H9 (cell line): ENCODE results near the gene UTP25. TPM values are rescaled to one million over a fixed set of nuclear protein-coding genes. Genes with fewer than 3 reads are reported as not detected.

Source experiments
- DNase-seq: peaks from one replicate; pipeline ENCODE4 v3.0.0-alpha.2; 2017
- H2AFZ ChIP-seq: one replicate; pipeline ENCODE4 v1.6.1; 2013; ENCODE audit warnings: mild to moderate bottlenecking, low read length, control low read depth, moderate library complexity
- H2AK5ac ChIP-seq: 2 replicates; pipeline ENCODE4 v1.6.1; 2013; ENCODE audit warnings: low read length, control low read depth, mixed read lengths; ENCODE audit not compliant: insufficient read length
- H2BK120ac ChIP-seq: one replicate; pipeline ENCODE4 v1.6.1; 2013; ENCODE audit warnings: low read depth, mild to moderate bottlenecking, low read length, control low read depth, inconsistent platforms; ENCODE audit not compliant: poor library complexity, severe bottlenecking
- H2BK12ac ChIP-seq: 2 replicates; pipeline ENCODE4 v1.6.1; 2013; ENCODE audit warnings: low read length, control low read depth, mixed read lengths, low read depth; ENCODE audit not compliant: insufficient read length
- H2BK15ac ChIP-seq: 2 replicates; pipeline ENCODE4 v1.6.1; 2013; ENCODE audit warnings: low read depth, low read length, control low read depth
- H2BK20ac ChIP-seq: one replicate; pipeline ENCODE4 v1.6.1; 2013; ENCODE audit warnings: low read depth, mild to moderate bottlenecking, low read length, control low read depth, inconsistent platforms; ENCODE audit not compliant: poor library complexity, severe bottlenecking
- H2BK5ac ChIP-seq: 2 replicates; pipeline ENCODE4 v1.6.1; 2013; ENCODE audit warnings: low read length, control low read depth, mixed read lengths; ENCODE audit not compliant: insufficient read length
- H3K14ac ChIP-seq: 2 replicates; pipeline ENCODE4 v1.6.1; 2013; ENCODE audit warnings: low read length, control low read depth; ENCODE audit not compliant: insufficient read depth
- H3K18ac ChIP-seq: 2 replicates; pipeline ENCODE4 v1.6.1; 2013; ENCODE audit warnings: low read depth, mild to moderate bottlenecking, mixed read lengths, low read length, control low read depth; ENCODE audit not compliant: insufficient read length
- H3K23ac ChIP-seq: 2 replicates; pipeline ENCODE4 v1.6.1; 2013; ENCODE audit warnings: low read length, control low read depth, mixed read lengths, low read depth; ENCODE audit not compliant: insufficient read length
- H3K23me2 ChIP-seq: 2 replicates; pipeline ENCODE4 v1.6.1; 2013; ENCODE audit warnings: low read depth, mild to moderate bottlenecking, mixed read lengths, low read length, control low read depth; ENCODE audit not compliant: insufficient read length, poor library complexity, severe bottlenecking
- H3K27ac ChIP-seq: 2 replicates; pipeline ENCODE4 v1.5.1; 2013; ENCODE audit warnings: low read length, control low read depth, mixed read lengths, low read depth; ENCODE audit not compliant: insufficient read length
- H3K27me3 ChIP-seq: 2 replicates; pipeline ENCODE4 v1.6.1; 2013; ENCODE audit warnings: low read length, control low read depth, inconsistent platforms; ENCODE audit not compliant: insufficient read depth
- H3K4ac ChIP-seq: 2 replicates; pipeline ENCODE4 v1.6.1; 2013; ENCODE audit warnings: low read depth, mild to moderate bottlenecking, control low read depth, inconsistent platforms, low read length, moderate library complexity
- H3K4me1 ChIP-seq: 2 replicates; pipeline ENCODE4 v1.6.1; 2013; ENCODE audit warnings: low read length, control low read depth, inconsistent platforms; ENCODE audit not compliant: insufficient read depth
- H3K4me2 ChIP-seq: 2 replicates; pipeline ENCODE4 v1.6.1; 2013; ENCODE audit warnings: low read length, control low read depth, mixed read lengths; ENCODE audit not compliant: insufficient read length, insufficient read depth
- H3K56ac ChIP-seq: 2 replicates; pipeline ENCODE4 v1.6.1; 2013; ENCODE audit warnings: low read depth, mild to moderate bottlenecking, mixed read lengths, low read length, control low read depth; ENCODE audit not compliant: insufficient read length
- H3K79me1 ChIP-seq: 2 replicates; pipeline ENCODE4 v1.6.1; 2013; ENCODE audit warnings: low read depth, mild to moderate bottlenecking, moderate library complexity, low read length, control low read depth, inconsistent platforms; ENCODE audit not compliant: insufficient read depth, poor library complexity, severe bottlenecking
- H3K79me2 ChIP-seq: 2 replicates; pipeline ENCODE4 v1.6.1; 2013; ENCODE audit warnings: low read length, control low read depth, inconsistent platforms; ENCODE audit not compliant: insufficient read depth
- H3K9ac ChIP-seq: 2 replicates; pipeline ENCODE4 v1.6.1; 2013; ENCODE audit warnings: low read length, control low read depth, mixed read lengths; ENCODE audit not compliant: insufficient read length; ENCODE audit errors: extremely low read depth
- H3K9me3 ChIP-seq: one replicate; pipeline ENCODE4 v1.6.1; 2013; ENCODE audit warnings: low read depth, low read length, inconsistent platforms; ENCODE audit not compliant: control insufficient read depth
- H3T11ph ChIP-seq: one replicate; pipeline ENCODE4 v1.6.1; 2013; ENCODE audit warnings: mild to moderate bottlenecking, low read length, control low read depth, inconsistent platforms
- H4K20me1 ChIP-seq: one replicate; pipeline ENCODE4 v1.6.1; 2013; ENCODE audit not compliant: control insufficient read depth, insufficient read length, insufficient read depth
- H4K5ac ChIP-seq: 2 replicates; pipeline ENCODE4 v1.6.1; 2013; ENCODE audit warnings: low read depth, mild to moderate bottlenecking, mixed read lengths, low read length, control low read depth; ENCODE audit not compliant: insufficient read length
- H4K8ac ChIP-seq: replicated peaks from 2 replicates; pipeline ENCODE4 v1.6.1; 2013; ENCODE audit warnings: low read length, control low read depth, mixed read lengths, low read depth; ENCODE audit not compliant: insufficient read length
- H4K91ac ChIP-seq: 2 replicates; pipeline ENCODE4 v1.6.1; 2013; ENCODE audit warnings: low read depth, mild to moderate bottlenecking, moderate library complexity, mixed read lengths, low read length, control low read depth; ENCODE audit not compliant: insufficient read length
- H3K27ac Mint-ChIP-seq, 3 experiments: 2 replicates in 2 of 3; 3 replicates in 1 of 3; pipeline ENCODE4 v1.8.0; 2020 to 2021; ENCODE audit warnings: mixed read lengths in 3 of 3, mild to moderate bottlenecking in 1 of 3, moderate library complexity in 1 of 3
- H3K27me3 Mint-ChIP-seq: 2 replicates; pipeline ENCODE4 v1.8.0; 2021; ENCODE audit warnings: low read depth, mild to moderate bottlenecking, moderate library complexity, mixed read lengths
- H3K36me3 Mint-ChIP-seq, 3 experiments: 2 replicates in 2 of 3; 3 replicates in 1 of 3; pipeline ENCODE4 v1.8.0; 2020 to 2021; ENCODE audit warnings: low read depth in 3 of 3, mixed read lengths in 3 of 3; ENCODE audit not compliant: insufficient read depth in 1 of 3
- H3K4me1 Mint-ChIP-seq, 2 experiments: 2 replicates each; pipeline ENCODE4 v1.8.0; 2020; ENCODE audit warnings: mixed read lengths in 2 of 2
- H3K4me3 Mint-ChIP-seq, 2 experiments: 2 replicates in 1 of 2; 3 replicates in 1 of 2; pipeline ENCODE4 v1.8.0; 2020 to 2021; ENCODE audit warnings: mild to moderate bottlenecking in 2 of 2, mixed read lengths in 2 of 2, moderate library complexity in 1 of 2
- H3K9me3 Mint-ChIP-seq, 2 experiments: 2 replicates in 1 of 2; 3 replicates in 1 of 2; pipeline ENCODE4 v1.8.0; 2020; ENCODE audit warnings: mild to moderate bottlenecking in 2 of 2, mixed read lengths in 2 of 2, moderate library complexity in 1 of 2
- CTCF ChIP-seq: fragments of 200-600 bp; sonication (generic); conservative IDR thresholded peaks from 3 replicates; pipeline ENCODE4 v1.8.0; 2021; ENCODE audit warnings: antibody characterized with exemption, mild to moderate bottlenecking
- WGBS: extraction: QIAGEN DNeasy Blood & Tissue Kit; methylation state at CpG from one replicate; pipeline ENCODE4 v1.1.7; 2013; ENCODE audit warnings: missing lambda C conversion rate, low lambda C conversion rate, mixed read lengths; ENCODE audit not compliant: insufficient read length; ENCODE audit errors: extremely low coverage; 5-methylcytosine and 5-hydroxymethylcytosine counted together
- total RNA-seq: library from RNA; stranded (reverse); gene quantifications from 2 replicates; pipeline ENCODE4 v1.2.1, GENCODE V29; 2021

The UTP25 gene
- total RNA-seq, 1 experiment from 2014 or later, result 12.9 TPM

GRCh38 chr1:209802780-209803152 is 25.0 kb upstream of the UTP25 start:
- H2AFZ ChIP-seq, result no peak overlapping the region
- no peak overlapping the region for H2BK5ac ChIP-seq
- no peak overlapping the region for H2AK5ac ChIP-seq
- H2BK20ac ChIP-seq, result no peak overlapping the region
- peaks cover 19 to 21% of the 10 kb centered on the region in 2 experiments for H3K4me1 Mint-ChIP-seq
- H3T11ph ChIP-seq, result no peak overlapping the region
- DNase-seq, result no peak
- no peaks in the 10 kb centered on the region for H3K79me1 ChIP-seq
- H3K56ac ChIP-seq, result no peak overlapping the region
- H2BK120ac ChIP-seq, result no peak overlapping the region
- H3K36me3 Mint-ChIP-seq, result peaks cover 0 to 3% (median 0%) of the 10 kb centered on the region in 3 experiments; a peak in 2 of 7 replicates
- H4K5ac ChIP-seq, result no peak overlapping the region
- no peaks in the 10 kb centered on the region for H3K4me1 ChIP-seq
- no peak overlapping the region; a peak in 1 of 7 replicates for H3K27ac Mint-ChIP-seq
- no peaks in the 10 kb centered on the region for H4K20me1 ChIP-seq
- no peak overlapping the region for H2BK15ac ChIP-seq
- no peak overlapping the region for H4K8ac ChIP-seq
- no peaks in the 10 kb centered on the region for H3K79me2 ChIP-seq
- H3K4ac ChIP-seq, result no peak overlapping the region
- no peak overlapping the region for H3K18ac ChIP-seq
- no peak for TF ChIP-seq CTCF
- no peak overlapping the region for H3K4me3 Mint-ChIP-seq
- no peak overlapping the region for H4K91ac ChIP-seq
- no peak overlapping the region for H2BK12ac ChIP-seq
- H3K27me3 Mint-ChIP-seq, result peaks cover 2% of the 10 kb centered on the region
- no peaks in the 10 kb centered on the region for H3K9me3 Mint-ChIP-seq
- no peak overlapping the region for H3K23ac ChIP-seq
- no peak overlapping the region for H3K14ac ChIP-seq
- H3K27ac ChIP-seq, result no peak overlapping the region
- peaks cover 8% of the 10 kb centered on the region for H3K23me2 ChIP-seq
- H3K9me3 ChIP-seq, result no peaks in the 10 kb centered on the region
- H3K27me3 ChIP-seq, result no peaks in the 10 kb centered on the region
- no CpG with 5 or more reads among the region's 4 CpGs for WGBS
- no peak overlapping the region for H3K4me2 ChIP-seq
- H3K9ac ChIP-seq, result no peak overlapping the region
